ENCODE measurements around the gene OR10H5.
"Not testable (repeated sequence)": the region's sequence is repeated elsewhere in the genome, so short reads cannot be mapped to it uniquely, and the experiment has no call there.

DNA sequence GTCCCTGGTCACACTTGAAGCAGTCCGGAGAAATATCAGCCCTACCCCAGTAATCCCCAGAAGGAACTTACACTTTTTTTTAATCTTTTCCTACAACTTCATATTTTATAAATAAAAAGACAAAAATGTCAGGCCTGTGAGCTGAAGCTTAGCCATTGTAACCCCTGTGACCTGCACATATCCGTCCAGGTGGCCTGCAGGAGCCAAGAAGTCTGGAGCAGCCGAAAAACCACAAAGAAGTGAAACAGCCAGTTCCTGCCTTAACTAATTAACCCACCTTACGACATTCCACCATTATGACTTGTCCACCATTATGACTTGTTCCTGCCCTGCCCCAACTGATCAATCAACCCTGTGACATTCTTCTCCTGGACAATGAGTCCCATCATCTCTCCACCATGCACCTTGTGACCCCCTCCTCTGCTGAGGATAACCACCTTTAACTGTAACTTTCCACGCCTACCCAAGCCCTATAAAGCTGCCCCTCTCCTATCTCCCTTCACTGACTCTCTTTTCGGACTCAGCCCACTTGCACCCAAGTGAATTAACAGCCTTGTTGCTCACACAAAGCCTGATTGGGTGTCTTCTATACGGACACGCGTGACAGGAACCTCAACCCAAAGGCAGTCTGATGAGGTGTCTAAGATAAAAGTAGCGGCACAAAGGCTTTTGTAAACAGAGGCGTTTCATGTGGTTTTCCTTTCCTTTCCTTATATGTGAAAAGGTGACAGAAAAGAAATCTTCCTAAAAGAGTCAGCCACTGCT is 48.3 kb downstream of the OR10H5 start:
- not testable (repeated sequence) for TF ChIP-seq MZF1 (CRISPR knock-in tag; IDR thresholded peaks at IDR 0.05; ENCODE audit: borderline replicate concordance); EP300 (IDR thresholded peaks at IDR 0.05; ENCODE audit: low read depth in 2 of 2, low read length in 2 of 2); EP300 (CRISPR knock-in tag; IDR thresholded peaks at IDR 0.05; ENCODE audit: borderline replicate concordance); MAFF (IDR thresholded peaks at IDR 0.05; ENCODE audit: low read depth, low read length); FOXK2 (IDR thresholded peaks at IDR 0.05); SIN3A (IDR thresholded peaks at IDR 0.05; ENCODE audit: borderline replicate concordance, low read depth, low read length); EZH2 (conservative IDR thresholded peaks at IDR 0.05; ENCODE audit: low read depth, low read length); POLR2A (IDR thresholded peaks at IDR 0.05; ENCODE audit: insufficient read depth in 1 of 2, low read depth in 2 of 2, low read length in 2 of 2); NR3C1 (CRISPR knock-in tag; IDR thresholded peaks at IDR 0.05)
- TF ChIP-seq, protein P1, sequence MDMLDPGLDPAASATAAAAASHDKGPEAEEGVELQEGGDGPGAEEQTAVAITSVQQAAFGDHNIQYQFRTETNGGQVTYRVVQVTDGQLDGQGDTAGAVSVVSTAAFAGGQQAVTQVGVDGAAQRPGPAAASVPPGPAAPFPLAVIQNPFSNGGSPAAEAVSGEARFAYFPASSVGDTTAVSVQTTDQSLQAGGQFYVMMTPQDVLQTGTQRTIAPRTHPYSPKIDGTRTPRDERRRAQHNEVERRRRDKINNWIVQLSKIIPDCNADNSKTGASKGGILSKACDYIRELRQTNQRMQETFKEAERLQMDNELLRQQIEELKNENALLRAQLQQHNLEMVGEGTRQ (IDR thresholded peaks at IDR 0.05; ENCODE audit: low read depth, low read length), result not testable (repeated sequence)
- TF ChIP-seq, protein P1 (CRISPR knock-in tag; IDR thresholded peaks at IDR 0.05; ENCODE audit: borderline replicate concordance), result not testable (repeated sequence)
- TF ChIP-seq, protein P2, sequence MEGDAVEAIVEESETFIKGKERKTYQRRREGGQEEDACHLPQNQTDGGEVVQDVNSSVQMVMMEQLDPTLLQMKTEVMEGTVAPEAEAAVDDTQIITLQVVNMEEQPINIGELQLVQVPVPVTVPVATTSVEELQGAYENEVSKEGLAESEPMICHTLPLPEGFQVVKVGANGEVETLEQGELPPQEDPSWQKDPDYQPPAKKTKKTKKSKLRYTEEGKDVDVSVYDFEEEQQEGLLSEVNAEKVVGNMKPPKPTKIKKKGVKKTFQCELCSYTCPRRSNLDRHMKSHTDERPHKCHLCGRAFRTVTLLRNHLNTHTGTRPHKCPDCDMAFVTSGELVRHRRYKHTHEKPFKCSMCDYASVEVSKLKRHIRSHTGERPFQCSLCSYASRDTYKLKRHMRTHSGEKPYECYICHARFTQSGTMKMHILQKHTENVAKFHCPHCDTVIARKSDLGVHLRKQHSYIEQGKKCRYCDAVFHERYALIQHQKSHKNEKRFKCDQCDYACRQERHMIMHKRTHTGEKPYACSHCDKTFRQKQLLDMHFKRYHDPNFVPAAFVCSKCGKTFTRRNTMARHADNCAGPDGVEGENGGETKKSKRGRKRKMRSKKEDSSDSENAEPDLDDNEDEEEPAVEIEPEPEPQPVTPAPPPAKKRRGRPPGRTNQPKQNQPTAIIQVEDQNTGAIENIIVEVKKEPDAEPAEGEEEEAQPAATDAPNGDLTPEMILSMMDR (CRISPR knock-in tag; IDR thresholded peaks at IDR 0.05), result not testable (repeated sequence)
- TF ChIP-seq, protein P3, sequence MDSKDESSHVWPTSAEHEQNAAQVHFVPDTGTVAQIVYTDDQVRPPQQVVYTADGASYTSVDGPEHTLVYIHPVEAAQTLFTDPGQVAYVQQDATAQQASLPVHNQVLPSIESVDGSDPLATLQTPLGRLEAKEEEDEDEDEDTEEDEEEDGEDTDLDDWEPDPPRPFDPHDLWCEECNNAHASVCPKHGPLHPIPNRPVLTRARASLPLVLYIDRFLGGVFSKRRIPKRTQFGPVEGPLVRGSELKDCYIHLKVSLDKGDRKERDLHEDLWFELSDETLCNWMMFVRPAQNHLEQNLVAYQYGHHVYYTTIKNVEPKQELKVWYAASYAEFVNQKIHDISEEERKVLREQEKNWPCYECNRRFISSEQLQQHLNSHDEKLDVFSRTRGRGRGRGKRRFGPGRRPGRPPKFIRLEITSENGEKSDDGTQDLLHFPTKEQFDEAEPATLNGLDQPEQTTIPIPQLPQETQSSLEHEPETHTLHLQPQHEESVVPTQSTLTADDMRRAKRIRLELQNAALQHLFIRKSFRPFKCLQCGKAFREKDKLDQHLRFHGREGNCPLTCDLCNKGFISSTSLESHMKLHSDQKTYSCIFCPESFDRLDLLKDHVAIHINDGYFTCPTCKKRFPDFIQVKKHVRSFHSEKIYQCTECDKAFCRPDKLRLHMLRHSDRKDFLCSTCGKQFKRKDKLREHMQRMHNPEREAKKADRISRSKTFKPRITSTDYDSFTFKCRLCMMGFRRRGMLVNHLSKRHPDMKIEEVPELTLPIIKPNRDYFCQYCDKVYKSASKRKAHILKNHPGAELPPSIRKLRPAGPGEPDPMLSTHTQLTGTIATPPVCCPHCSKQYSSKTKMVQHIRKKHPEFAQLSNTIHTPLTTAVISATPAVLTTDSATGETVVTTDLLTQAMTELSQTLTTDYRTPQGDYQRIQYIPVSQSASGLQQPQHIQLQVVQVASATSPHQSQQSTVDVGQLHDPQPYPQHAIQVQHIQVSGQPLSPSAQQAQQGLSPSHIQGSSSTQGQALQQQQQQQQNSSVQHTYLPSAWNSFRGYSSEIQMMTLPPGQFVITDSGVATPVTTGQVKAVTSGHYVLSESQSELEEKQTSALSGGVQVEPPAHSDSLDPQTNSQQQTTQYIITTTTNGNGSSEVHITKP (CRISPR knock-in tag; IDR thresholded peaks at IDR 0.05; ENCODE audit: low read depth), result not testable (repeated sequence)
